ENCODE results near the gene OTUD7B.
"Not testable (repeated sequence)": the region's sequence is repeated elsewhere in the genome, so short reads cannot be mapped to it uniquely, and the experiment has no call there.

OTUD7B gene

DNA sequence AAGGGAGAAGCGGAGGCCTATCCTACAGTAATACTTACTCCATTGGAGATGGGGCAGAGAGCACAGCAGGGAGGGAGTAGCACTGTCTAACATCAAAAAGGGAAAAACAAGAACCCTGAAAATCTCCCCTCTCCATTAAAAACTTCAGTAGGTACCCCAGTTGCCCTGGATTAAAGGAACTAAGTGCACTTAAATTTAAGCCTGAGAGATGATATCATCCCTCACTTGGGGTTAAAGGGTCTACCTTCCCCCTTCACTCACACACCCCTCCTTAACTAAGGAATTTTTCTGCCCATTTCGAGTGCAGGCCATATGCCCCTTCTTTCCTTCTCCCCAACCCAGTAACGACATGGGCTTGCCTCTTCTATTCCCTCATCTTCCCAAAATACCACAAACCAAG lies 70.1 kb downstream of the OTUD7B start:
- H2BK15ac ChIP-seq (ENCODE audit: low read depth, poor library complexity, severe bottlenecking): no peak overlapping the region
- H2AK5ac ChIP-seq (ENCODE audit: low read length, severe bottlenecking): no peak overlapping the region
- WGBS: 87% methylated on average over 2 of the region's 3 CpGs
- H2AFZ ChIP-seq (ENCODE audit: low read depth, low read length): no peak overlapping the region
- H3K4me2 ChIP-seq (ENCODE audit: low read length, poor library complexity, severe bottlenecking): no peak overlapping the region
- peak overlapping the region in 1 of 2 experiments; percentile 19 for H3K18ac ChIP-seq (ENCODE audit: low read depth in 1 of 2, low read length in 2 of 2)
- H3K27ac ChIP-seq (ENCODE audit: low read length, poor library complexity, severe bottlenecking): peak overlapping the region; percentile 41
- H2BK5ac ChIP-seq (ENCODE audit: low read depth, low read length, poor library complexity, severe bottlenecking): no peak overlapping the region
- DNase-seq: no peak
- H3K23ac ChIP-seq (ENCODE audit: low read length in 2 of 2): no peak overlapping the region
- H3K14ac ChIP-seq (ENCODE audit: low read length in 2 of 2): no peak overlapping the region
- H4K91ac ChIP-seq (ENCODE audit: low read length): no peak overlapping the region
- H3K79me1 ChIP-seq (replicated peaks; ENCODE audit: low read length, poor library complexity, severe bottlenecking): peaks cover 39% of the 10 kb centered on the region
- no peaks in the 10 kb centered on the region for H3K27me3 ChIP-seq (ENCODE audit: control insufficient read depth in 1 of 2, insufficient read depth in 1 of 2, low read length in 2 of 2)
- H3K9me3 ChIP-seq (ENCODE audit: control insufficient read depth, low read length): no peaks in the 10 kb centered on the region
- H3K4me1 ChIP-seq (ENCODE audit: control insufficient read depth, insufficient read depth, low read depth, low read length): peaks cover 13% of the 10 kb centered on the region
- no peak overlapping the region for H3K9ac ChIP-seq (ENCODE audit: low read length)
- H2BK120ac ChIP-seq (ENCODE audit: low read depth, low read length): no peak overlapping the region
- H2BK12ac ChIP-seq (ENCODE audit: low read length in 2 of 2): no peak overlapping the region
- no peak overlapping the region for H4K8ac ChIP-seq (ENCODE audit: low read length)
- peaks cover 20 to 21% of the 10 kb centered on the region in 2 experiments for H3K36me3 ChIP-seq (ENCODE audit: control insufficient read depth in 1 of 2, insufficient read depth in 2 of 2, low read depth in 1 of 2, low read length in 2 of 2)
- H3K4ac ChIP-seq (ENCODE audit: low read depth in 1 of 2, low read length in 2 of 2): no peak overlapping the region
- no peak overlapping the region for H3K4me3 ChIP-seq (ENCODE audit: insufficient read depth in 1 of 2, low read depth in 1 of 2, low read length in 2 of 2)

DNA sequence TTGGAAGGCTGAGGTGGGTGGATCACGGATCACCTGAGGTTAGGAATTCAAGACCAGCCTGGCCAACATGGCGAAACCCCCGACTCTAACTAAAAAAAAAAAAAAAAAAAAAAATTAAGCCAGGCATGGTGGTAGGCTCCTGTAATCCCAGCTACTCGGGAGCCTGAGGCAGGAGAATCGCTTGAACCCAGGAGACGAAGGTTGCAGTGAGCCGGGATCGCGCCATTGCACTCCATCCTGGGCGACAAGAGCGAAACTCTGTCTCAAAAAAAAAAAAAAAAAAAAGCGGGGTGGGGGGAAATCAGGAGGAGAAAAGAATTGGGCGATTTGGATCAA lies 71.9 kb downstream of the OTUD7B start:
- not testable (repeated sequence) for H2BK5ac ChIP-seq (ENCODE audit: low read depth, low read length, poor library complexity, severe bottlenecking); H3K14ac ChIP-seq (ENCODE audit: low read length in 2 of 2); H3K27me3 ChIP-seq (ENCODE audit: control insufficient read depth in 1 of 2, insufficient read depth in 1 of 2, low read length in 2 of 2); H3K23ac ChIP-seq (ENCODE audit: low read length in 2 of 2); H4K91ac ChIP-seq (ENCODE audit: low read length); H3K9me3 ChIP-seq (ENCODE audit: control insufficient read depth, low read length); H2AK5ac ChIP-seq (ENCODE audit: low read length, severe bottlenecking); DNase-seq; H2AFZ ChIP-seq (ENCODE audit: low read depth, low read length)
- Histone ChIP-seq H2BK120ac (ENCODE audit: low read depth, low read length) (peak overlapping the region; percentile 54), H3K18ac (ENCODE audit: low read depth in 1 of 2, low read length in 2 of 2) (peak overlapping the region in 1 of 2 experiments; percentile 56), H2BK12ac (ENCODE audit: low read length in 2 of 2) (peak overlapping the region in 1 of 2 experiments; percentile 83), H3K4ac (ENCODE audit: low read depth in 1 of 2, low read length in 2 of 2) (peak overlapping the region in 1 of 2 experiments; percentile 69), H3K79me1 (replicated peaks; ENCODE audit: low read length, poor library complexity, severe bottlenecking) (peaks cover 38% of the 10 kb centered on the region), H4K8ac (ENCODE audit: low read length) (peak overlapping the region; percentile 59), H3K4me1 (ENCODE audit: control insufficient read depth, insufficient read depth, low read depth, low read length) (peaks cover 13% of the 10 kb centered on the region), H3K36me3 (ENCODE audit: control insufficient read depth in 1 of 2, insufficient read depth in 2 of 2, low read depth in 1 of 2, low read length in 2 of 2) (peaks cover 12 to 16% of the 10 kb centered on the region in 2 experiments), H3K4me2 (ENCODE audit: low read length, poor library complexity, severe bottlenecking) (peak overlapping the region; percentile 51), H3K27ac (ENCODE audit: low read length, poor library complexity, severe bottlenecking) (peak overlapping the region; percentile 83), H3K4me3 (ENCODE audit: insufficient read depth in 1 of 2, low read depth in 1 of 2, low read length in 2 of 2) (peak overlapping the region in 1 of 2 experiments; percentile 61), H2BK15ac (ENCODE audit: low read depth, poor library complexity, severe bottlenecking) (peak overlapping the region; percentile 82), H3K9ac (ENCODE audit: low read length) (peak overlapping the region; percentile 59)
- WGBS: 12% methylated on average over 8 of the region's 13 CpGs

DNA sequence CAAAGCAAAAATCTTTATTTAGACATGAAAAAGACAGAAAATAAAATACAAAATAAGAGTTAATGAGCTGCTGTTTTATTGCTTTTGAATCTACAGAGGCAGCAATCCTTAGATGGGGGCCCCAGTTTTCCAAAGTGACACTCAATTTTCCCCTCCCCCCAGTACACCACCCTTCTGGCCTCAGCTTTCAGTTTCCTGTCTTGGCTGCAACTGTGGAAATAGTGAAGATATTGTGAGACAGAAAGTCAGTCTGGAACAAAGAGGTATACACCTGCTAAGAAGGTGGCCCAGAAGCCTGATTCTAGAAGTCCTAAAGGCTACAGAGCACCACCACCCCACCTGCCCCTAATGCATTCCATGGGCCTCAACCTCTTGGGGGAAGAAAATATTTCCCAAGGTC lies 72.8 kb downstream of the OTUD7B start:
- Histone ChIP-seq H3K4ac (ENCODE audit: low read depth in 1 of 2, low read length in 2 of 2) (peak overlapping the region in 1 of 2 experiments; percentile 43), H2BK120ac (ENCODE audit: low read depth, low read length) (no peak overlapping the region), H4K8ac (ENCODE audit: low read length) (no peak overlapping the region), H2BK15ac (ENCODE audit: low read depth, poor library complexity, severe bottlenecking) (no peak overlapping the region), H3K4me2 (ENCODE audit: low read length, poor library complexity, severe bottlenecking) (no peak overlapping the region), H4K91ac (ENCODE audit: low read length) (no peak overlapping the region), H2BK5ac (ENCODE audit: low read depth, low read length, poor library complexity, severe bottlenecking) (no peak overlapping the region), H3K4me3 (ENCODE audit: insufficient read depth in 1 of 2, low read depth in 1 of 2, low read length in 2 of 2) (no peak overlapping the region), H3K36me3 (ENCODE audit: control insufficient read depth in 1 of 2, insufficient read depth in 2 of 2, low read depth in 1 of 2, low read length in 2 of 2) (peaks cover 17 to 19% of the 10 kb centered on the region in 2 experiments), H3K27ac (ENCODE audit: low read length, poor library complexity, severe bottlenecking) (peak overlapping the region; percentile 13), H3K9ac (ENCODE audit: low read length) (peak overlapping the region; percentile 23), H3K14ac (ENCODE audit: low read length in 2 of 2) (no peak overlapping the region), H3K27me3 (ENCODE audit: control insufficient read depth in 1 of 2, insufficient read depth in 1 of 2, low read length in 2 of 2) (no peaks in the 10 kb centered on the region), H3K4me1 (ENCODE audit: control insufficient read depth, insufficient read depth, low read depth, low read length) (peaks cover 13% of the 10 kb centered on the region), H3K79me1 (replicated peaks; ENCODE audit: low read length, poor library complexity, severe bottlenecking) (peaks cover 33% of the 10 kb centered on the region), H3K23ac (ENCODE audit: low read length in 2 of 2) (no peak overlapping the region), H2AFZ (ENCODE audit: low read depth, low read length) (no peak overlapping the region), H3K9me3 (ENCODE audit: control insufficient read depth, low read length) (no peaks in the 10 kb centered on the region), H3K18ac (ENCODE audit: low read depth in 1 of 2, low read length in 2 of 2) (peak overlapping the region in 1 of 2 experiments; percentile 48), H2BK12ac (ENCODE audit: low read length in 2 of 2) (no peak overlapping the region), H2AK5ac (ENCODE audit: low read length, severe bottlenecking) (peak overlapping the region; percentile 33)
- peak; percentile 37 for DNase-seq

DNA sequence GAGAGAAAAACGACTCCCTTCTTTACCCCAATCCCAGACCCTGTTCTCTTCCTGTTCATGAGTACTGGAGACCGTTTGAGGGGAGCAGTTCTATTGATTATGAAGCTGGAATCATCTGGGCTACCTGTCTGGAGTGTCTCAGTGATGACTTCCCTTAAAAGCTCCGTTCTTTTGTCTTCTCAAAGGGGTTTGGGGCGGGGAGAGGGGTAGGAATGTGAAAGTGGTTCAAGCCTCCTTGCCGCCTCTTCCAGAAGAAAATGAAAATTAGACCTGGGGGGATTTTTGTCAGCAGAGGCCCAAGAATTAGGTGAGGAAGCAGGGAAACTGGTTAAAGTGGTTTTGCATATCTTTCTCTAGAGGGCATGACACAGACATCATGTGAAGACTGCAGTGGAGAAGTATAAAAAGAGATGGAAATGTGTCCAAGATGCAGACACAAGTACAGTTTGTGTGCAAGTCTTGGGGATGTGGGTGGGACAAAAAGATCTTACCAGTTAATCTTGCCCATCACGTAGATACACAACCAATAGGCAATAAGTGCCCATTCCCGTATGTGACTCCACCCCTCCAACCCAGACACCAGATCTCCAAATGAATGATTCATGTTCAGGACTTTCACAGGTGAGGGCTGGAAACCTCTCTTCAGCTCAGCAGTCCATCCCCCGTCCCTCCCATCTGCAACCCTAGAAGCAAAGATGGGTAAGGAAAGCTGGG lies 73.4 kb downstream of the OTUD7B start:
- Histone ChIP-seq H3K27ac (ENCODE audit: low read length, poor library complexity, severe bottlenecking) (peak overlapping the region; percentile 79), H2AK5ac (ENCODE audit: low read length, severe bottlenecking) (peak overlapping the region; percentile 52), H2BK5ac (ENCODE audit: low read depth, low read length, poor library complexity, severe bottlenecking) (no peak overlapping the region), H3K4me3 (ENCODE audit: insufficient read depth in 1 of 2, low read depth in 1 of 2, low read length in 2 of 2) (peak overlapping the region in 1 of 2 experiments; percentile 93), H3K36me3 (ENCODE audit: control insufficient read depth in 1 of 2, insufficient read depth in 2 of 2, low read depth in 1 of 2, low read length in 2 of 2) (peaks cover 21 to 22% of the 10 kb centered on the region in 2 experiments), H3K9ac (ENCODE audit: low read length) (peak overlapping the region; percentile 91), H4K91ac (ENCODE audit: low read length) (no peak overlapping the region), H3K9me3 (ENCODE audit: control insufficient read depth, low read length) (no peaks in the 10 kb centered on the region), H3K23ac (ENCODE audit: low read length in 2 of 2) (no peak overlapping the region), H2BK120ac (ENCODE audit: low read depth, low read length) (peak overlapping the region; percentile 67), H3K4me1 (ENCODE audit: control insufficient read depth, insufficient read depth, low read depth, low read length) (peaks cover 13% of the 10 kb centered on the region), H3K79me1 (replicated peaks; ENCODE audit: low read length, poor library complexity, severe bottlenecking) (peaks cover 30% of the 10 kb centered on the region), H3K18ac (ENCODE audit: low read depth in 1 of 2, low read length in 2 of 2) (peak overlapping the region in 1 of 2 experiments; percentile 44), H4K8ac (ENCODE audit: low read length) (peak overlapping the region; percentile 38), H2BK12ac (ENCODE audit: low read length in 2 of 2) (peak overlapping the region; percentile 23 to 33), H2AFZ (ENCODE audit: low read depth, low read length) (no peak overlapping the region), H3K4me2 (ENCODE audit: low read length, poor library complexity, severe bottlenecking) (peak overlapping the region; percentile 62), H3K27me3 (ENCODE audit: control insufficient read depth in 1 of 2, insufficient read depth in 1 of 2, low read length in 2 of 2) (no peaks in the 10 kb centered on the region), H3K14ac (ENCODE audit: low read length in 2 of 2) (no peak overlapping the region), H3K4ac (ENCODE audit: low read depth in 1 of 2, low read length in 2 of 2) (no peak overlapping the region), H2BK15ac (ENCODE audit: low read depth, poor library complexity, severe bottlenecking) (no peak overlapping the region)
- peak; percentile 53 for DNase-seq
- 20% methylated on average over 6 of the region's 8 CpGs for WGBS
